IPS-18c (cell line): Measurements from ENCODE around the gene SLC30A3.
"Not testable (repeated sequence)": the region's sequence is repeated elsewhere in the genome, so short reads cannot be mapped to it uniquely, and the experiment has no call there.

ENCODE experiments used
- H3K4me3 ChIP-seq: 2 replicates; pipeline ENCODE4 v1.7.0; 2013; ENCODE audit warnings: low read depth, mild to moderate bottlenecking, low read length, moderate library complexity; ENCODE audit not compliant: insufficient read depth
- H3K9me3 ChIP-seq: one replicate; pipeline ENCODE4 v1.6.1; 2013; ENCODE audit warnings: mild to moderate bottlenecking, low read length, moderate library complexity; ENCODE audit not compliant: control insufficient read depth, insufficient read depth

The SLC30A3 gene

GRCh38 chr2:27294928-27295327 lies 32.1 kb upstream of the SLC30A3 start:
- Histone ChIP-seq H3K4me3 (no peak overlapping the region), H3K9me3 (no peaks in the 10 kb centered on the region)

DNA sequence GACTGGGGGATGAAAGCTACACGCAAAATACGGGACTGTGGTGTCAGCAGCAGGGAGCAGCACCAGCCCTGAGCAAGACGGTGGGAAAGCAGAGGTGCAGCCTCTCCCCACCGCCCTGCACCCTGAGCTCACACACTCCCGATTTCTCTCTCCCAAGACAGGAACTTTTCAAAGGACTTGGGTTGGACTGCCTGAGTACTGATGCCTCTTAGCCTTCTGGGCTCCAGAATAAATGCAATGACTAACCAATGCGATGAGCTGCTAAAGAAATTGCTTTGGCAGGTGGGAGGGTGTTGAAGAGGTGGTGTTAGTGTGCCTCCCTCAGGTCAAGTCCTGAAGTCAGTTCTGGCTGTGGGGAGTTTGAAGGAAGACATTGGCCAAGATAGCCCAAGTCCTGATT lies 29.0 kb upstream of the SLC30A3 start:
- Histone ChIP-seq H3K9me3 (no peaks in the 10 kb centered on the region), H3K4me3 (no peak overlapping the region)

DNA sequence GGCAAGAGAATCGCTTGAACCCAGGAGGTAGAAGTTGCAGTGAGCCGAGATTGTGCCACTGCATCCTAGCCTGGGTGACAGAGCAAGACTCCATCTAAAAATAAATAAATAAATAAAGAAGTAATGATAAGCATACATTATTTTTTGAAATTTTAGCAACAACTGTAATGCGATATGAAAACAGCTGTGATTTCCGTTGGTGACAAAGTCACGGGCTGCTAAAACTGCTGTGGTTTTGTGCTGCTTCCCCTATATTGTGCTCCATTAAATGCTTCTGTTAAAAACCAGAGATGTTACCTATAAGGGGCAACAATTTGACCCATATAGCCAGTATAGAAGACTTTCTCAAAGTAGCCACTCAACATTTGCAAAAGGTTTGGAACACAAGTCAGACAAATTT lies 27.7 kb upstream of the SLC30A3 start:
- Histone ChIP-seq H3K4me3 (no peak overlapping the region), H3K9me3 (no peaks in the 10 kb centered on the region)

- no peaks in the 10 kb centered on the region for H3K9me3 ChIP-seq
These were observed 25.8 kb upstream of the SLC30A3 start for GRCh38 chr2:27288610-27289009.

DNA sequence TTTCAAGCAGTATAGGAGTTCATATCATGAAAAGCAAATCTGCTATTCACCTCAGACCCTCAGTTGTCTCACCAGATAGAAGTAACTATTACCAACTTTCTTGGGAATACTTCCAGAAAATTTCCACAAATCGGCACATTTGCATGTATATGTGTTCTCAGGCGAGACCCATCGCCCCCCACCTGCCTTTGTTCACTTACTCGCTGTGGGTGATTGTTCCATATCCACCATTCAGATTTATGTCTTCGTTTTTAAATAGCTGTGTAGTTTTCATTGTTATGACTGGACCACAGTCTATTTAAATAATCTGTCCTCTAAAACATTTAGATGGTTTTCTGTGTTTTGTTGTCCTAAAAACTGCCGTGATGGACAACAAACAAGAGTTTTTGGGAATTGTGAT lies 22.6 kb upstream of the SLC30A3 start:
- Histone ChIP-seq H3K9me3 (no peaks in the 10 kb centered on the region), H3K4me3 (no peak overlapping the region)

More at GRCh38 chr2:27288610-27289009, 25.8 kb upstream of the SLC30A3 start:
- H3K4me3 ChIP-seq: no peak overlapping the region

DNA sequence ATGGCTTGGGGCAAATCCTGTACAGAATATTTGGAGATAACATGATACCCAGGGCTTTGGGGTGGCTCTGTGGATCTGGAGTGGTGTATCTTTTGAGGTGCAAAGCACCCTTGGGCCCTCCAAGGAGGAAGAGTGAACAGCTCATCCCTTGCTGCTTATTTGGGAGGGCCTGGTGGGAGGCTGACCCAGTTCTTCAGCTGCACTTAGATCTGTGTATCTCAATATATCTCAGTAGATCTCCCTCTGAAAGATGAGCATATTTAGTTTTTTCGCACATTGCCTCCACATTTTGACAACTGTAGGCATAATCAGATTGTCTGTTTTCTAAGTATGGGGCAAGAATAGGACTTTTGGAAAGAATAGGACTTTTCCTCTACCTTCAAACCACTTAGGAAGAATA lies 22.1 kb upstream of the SLC30A3 start:
- Histone ChIP-seq H3K4me3 (no peak overlapping the region), H3K9me3 (no peaks in the 10 kb centered on the region)

- Histone ChIP-seq H3K4me3 (peak overlapping the region; percentile 16; the same call in 1 of the 2 replicates), H3K9me3 (no peaks in the 10 kb centered on the region)
These were observed 20.0 kb upstream of the SLC30A3 start for GRCh38 chr2:27282892-27283291.

- no peaks in the 10 kb centered on the region for H3K9me3 ChIP-seq
- H3K4me3 ChIP-seq: peak within 1 kb of the TSS; percentile 16
These were observed 19.2 kb upstream of the SLC30A3 start, which contains the start of gene TRIM54 for GRCh38 chr2:27281855-27282559. Gene TRIM54 (plus strand): TSS chr2:27282429. CDS start chr2:27282732, 303 bp downstream.

DNA sequence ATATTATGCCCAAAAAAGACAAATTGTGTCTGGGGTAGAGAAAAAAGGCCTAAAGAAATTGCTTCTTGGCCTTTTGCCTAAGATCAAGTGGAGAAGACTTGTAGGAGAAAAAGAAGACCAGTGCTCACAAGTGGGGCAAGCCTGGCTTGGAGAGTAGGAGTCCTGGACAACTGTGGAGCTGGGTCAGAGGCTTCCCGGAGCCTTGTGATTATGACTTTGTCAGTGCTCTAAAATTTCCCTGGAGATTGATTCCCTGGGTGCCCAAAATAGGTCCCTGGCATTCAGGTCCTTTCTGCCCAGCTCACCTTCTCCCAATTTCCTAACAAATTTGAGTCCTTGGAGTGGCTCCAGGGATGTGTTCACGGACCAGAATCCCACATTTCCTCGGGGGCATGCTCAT lies 18.6 kb upstream of the SLC30A3 start:
- Histone ChIP-seq H3K9me3 (no peaks in the 10 kb centered on the region), H3K4me3 (no peak overlapping the region)

GRCh38 chr2:27280826-27281225 lies 18.0 kb upstream of the SLC30A3 start:
- H3K9me3 ChIP-seq: no peaks in the 10 kb centered on the region

GRCh38 chr2:27278010-27278409 lies 15.2 kb upstream of the SLC30A3 start:
- H3K4me3 ChIP-seq: no peak overlapping the region
- H3K9me3 ChIP-seq: no peaks in the 10 kb centered on the region

More at GRCh38 chr2:27280826-27281225, 18.0 kb upstream of the SLC30A3 start:
- no peak overlapping the region for H3K4me3 ChIP-seq

GRCh38 chr2:27275211-27276150 lies 12.6 kb upstream of the SLC30A3 start, which contains the start of gene DNAJC5G:
Gene DNAJC5G (plus strand): TSS chr2:27275433. CDS start chr2:27276729, 1,296 bp downstream.
- H3K9me3 ChIP-seq: no peaks in the 10 kb centered on the region

GRCh38 chr2:27272537-27273522 lies 10.0 kb upstream of the SLC30A3 start:
- not testable (repeated sequence) for H3K4me3 ChIP-seq, H3K9me3 ChIP-seq

More at GRCh38 chr2:27275211-27276150, 12.6 kb upstream of the SLC30A3 start, which contains the start of gene DNAJC5G:
- no peak within 1 kb of the TSS for H3K4me3 ChIP-seq

DNA sequence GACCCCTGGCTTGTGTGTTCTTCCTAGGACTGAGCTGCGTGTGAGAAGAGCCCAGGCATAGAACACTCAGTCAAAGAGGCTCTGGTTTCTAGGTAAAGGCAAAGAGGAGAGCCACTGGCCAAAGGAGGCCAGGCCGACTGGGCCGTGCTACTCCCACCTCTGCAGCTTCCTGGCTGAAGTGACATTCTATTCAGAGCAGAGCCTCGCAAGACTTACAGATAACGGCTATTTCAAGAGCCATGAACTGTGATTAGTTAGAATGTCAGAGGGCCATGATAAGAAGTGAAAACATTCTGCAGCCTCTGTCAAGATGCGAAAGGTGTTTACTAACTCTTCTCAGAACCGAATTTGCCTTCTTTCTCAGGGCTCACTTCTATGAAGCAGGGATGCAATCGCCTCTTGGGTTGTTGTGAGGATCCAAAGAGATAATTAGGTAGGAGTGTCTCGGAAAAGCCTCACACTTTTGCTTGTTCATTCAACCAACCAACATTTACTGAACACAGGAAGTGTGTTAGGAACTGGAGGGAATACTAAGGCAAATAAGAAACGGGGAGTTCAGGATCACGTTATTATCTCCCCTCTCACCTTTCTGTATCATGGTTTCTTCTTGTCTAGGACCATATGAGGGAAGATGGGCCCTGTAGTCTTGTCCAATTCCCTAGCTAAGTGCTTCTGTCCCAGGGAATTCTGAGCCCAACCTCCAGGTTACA lies 8.9 kb upstream of the SLC30A3 start:
- Histone ChIP-seq H3K4me3 (no peak overlapping the region), H3K9me3 (no peaks in the 10 kb centered on the region)

DNA sequence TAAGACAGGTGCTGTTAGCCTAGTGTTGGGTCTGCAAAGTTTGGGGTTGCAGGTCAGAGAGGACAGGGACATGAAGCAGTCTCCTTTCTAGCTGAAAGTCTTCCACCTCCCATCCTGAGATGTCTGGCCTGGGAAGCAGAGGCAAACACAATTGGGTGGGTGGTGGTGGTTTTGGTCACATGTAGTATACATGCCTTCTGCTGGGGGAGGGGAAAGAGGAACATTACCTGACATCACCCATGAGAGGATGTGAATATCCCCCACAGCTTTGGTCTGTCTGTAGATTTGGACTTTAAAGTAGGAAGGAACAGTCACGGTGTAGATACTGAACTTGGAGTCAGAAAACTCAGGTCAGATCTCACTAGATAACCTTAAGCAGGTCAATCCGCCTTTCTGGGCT lies 7.8 kb upstream of the SLC30A3 start:
- no peaks in the 10 kb centered on the region for H3K9me3 ChIP-seq
- H3K4me3 ChIP-seq: no peak overlapping the region

- Histone ChIP-seq H3K9me3 (no peaks in the 10 kb centered on the region), H3K4me3 (no peak overlapping the region)
These were observed 7.3 kb upstream of the SLC30A3 start for GRCh38 chr2:27270131-27270530.
